ENCODE results near the gene PRDX5. TPM values are rescaled to one million over a fixed set of nuclear protein-coding genes. Genes with fewer than 3 reads are reported as not detected.
A peak's percentile ranks its signal among the peaks of the same experiment; 100 is the strongest.

Gene PRDX5
- total RNA-seq, 1 donor: 245 TPM

DNA sequence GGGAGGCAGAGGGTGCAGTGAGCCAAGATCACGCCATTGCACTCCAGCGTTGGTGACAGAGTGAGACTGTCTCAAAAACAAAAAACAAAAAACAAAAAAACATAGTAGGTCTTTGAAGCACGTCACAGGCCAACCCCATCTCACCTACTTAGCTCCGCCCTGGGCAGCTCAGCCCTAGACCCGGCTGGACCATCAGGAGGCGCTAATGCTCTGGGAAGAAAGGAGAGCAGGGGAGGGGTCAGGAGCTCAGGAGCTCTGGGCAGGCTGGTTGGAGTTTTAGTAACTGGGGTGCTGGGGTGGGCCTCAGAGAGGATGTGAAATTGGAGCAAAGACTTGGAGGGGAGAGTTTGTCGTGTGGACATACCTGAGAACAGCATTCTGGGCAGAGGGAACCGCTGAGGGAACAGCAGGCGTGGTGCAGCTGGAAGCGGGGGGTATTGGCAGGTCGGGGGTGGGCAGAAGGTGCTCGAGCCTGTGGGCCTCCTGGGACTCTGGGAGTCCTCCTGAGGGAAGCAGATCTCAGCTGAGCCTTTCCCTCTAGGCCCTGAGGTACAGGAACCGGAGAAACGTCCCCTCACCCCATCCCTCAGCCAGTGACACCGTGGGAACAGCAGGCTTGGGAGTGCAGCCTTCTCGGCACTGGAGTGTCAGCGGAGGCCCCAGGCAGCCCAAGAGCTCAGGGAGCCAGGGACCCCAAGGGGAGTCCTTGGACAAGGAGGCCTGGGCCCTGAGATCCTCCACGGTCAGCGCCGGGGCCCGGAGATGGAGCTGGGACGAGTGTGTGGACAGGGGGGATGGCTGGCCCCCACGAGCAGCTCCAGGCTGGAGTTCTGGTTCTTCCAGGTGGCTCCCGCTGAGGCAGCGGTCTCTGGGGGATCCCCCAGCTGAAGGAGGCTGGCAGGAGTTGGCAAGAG lies 38.8 kb downstream of the PRDX5 start:
- no peak overlapping the region for H3K4me3 ChIP-seq (ENCODE audit: insufficient read depth, low read length)
- no peak overlapping the region for H2AFZ ChIP-seq (ENCODE audit: low read length)
- H3K4me1 ChIP-seq (ENCODE audit: insufficient read depth, low read length): peaks cover 27% of the 10 kb centered on the region
- H3K36me3 ChIP-seq (ENCODE audit: insufficient read depth, low read length): peaks cover 4% of the 10 kb centered on the region
- DNase-seq (ENCODE audit: insufficient read length, low spot score, missing footprints): peak; percentile 95
- no peak overlapping the region for H3K27ac ChIP-seq (ENCODE audit: low read depth, low read length)
- H3K27me3 ChIP-seq (ENCODE audit: insufficient read depth, low read length): no peaks in the 10 kb centered on the region
- TF ChIP-seq, protein P1, sequence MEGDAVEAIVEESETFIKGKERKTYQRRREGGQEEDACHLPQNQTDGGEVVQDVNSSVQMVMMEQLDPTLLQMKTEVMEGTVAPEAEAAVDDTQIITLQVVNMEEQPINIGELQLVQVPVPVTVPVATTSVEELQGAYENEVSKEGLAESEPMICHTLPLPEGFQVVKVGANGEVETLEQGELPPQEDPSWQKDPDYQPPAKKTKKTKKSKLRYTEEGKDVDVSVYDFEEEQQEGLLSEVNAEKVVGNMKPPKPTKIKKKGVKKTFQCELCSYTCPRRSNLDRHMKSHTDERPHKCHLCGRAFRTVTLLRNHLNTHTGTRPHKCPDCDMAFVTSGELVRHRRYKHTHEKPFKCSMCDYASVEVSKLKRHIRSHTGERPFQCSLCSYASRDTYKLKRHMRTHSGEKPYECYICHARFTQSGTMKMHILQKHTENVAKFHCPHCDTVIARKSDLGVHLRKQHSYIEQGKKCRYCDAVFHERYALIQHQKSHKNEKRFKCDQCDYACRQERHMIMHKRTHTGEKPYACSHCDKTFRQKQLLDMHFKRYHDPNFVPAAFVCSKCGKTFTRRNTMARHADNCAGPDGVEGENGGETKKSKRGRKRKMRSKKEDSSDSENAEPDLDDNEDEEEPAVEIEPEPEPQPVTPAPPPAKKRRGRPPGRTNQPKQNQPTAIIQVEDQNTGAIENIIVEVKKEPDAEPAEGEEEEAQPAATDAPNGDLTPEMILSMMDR (IDR thresholded peaks at IDR 0.05; ENCODE audit: extremely low read depth, low read depth, low read length): peak; percentile 45
- no peaks in the 10 kb centered on the region for H3K9me3 ChIP-seq (ENCODE audit: low read depth, low read length)
- peaks cover 16% of the 10 kb centered on the region for H3K79me2 ChIP-seq (ENCODE audit: insufficient read depth, low read length)
- H4K20me1 ChIP-seq (ENCODE audit: insufficient read depth, low read length): peaks cover 5% of the 10 kb centered on the region
- no peak overlapping the region for H3K4me2 ChIP-seq (ENCODE audit: insufficient read depth, low read length)

DNA sequence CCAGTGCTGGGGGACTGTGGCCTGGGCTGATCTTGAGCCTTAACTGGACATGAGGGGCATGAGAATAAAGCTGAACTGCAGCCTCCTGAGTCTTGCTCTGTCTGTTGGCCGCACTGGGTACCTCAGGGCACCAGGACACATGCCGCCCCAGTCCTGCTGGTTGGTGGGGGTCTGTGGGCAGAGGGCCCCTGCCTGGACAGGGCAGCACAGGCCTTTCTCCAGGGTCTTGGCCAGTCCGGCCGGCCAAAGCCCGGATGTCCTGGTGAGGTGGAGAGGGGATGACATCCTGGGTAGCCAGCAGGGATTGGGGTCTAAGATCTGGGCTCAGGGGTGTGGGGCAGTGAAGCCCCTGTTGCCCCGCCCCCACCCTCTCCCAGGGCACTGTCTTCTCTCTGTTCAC lies 39.5 kb downstream of the PRDX5 start:
- Histone ChIP-seq H4K20me1 (ENCODE audit: insufficient read depth, low read length) (peaks cover 5% of the 10 kb centered on the region), H3K4me1 (ENCODE audit: insufficient read depth, low read length) (peaks cover 27% of the 10 kb centered on the region), H3K4me2 (ENCODE audit: insufficient read depth, low read length) (no peak overlapping the region), H3K27ac (ENCODE audit: low read depth, low read length) (no peak overlapping the region), H3K9me3 (ENCODE audit: low read depth, low read length) (no peaks in the 10 kb centered on the region), H3K36me3 (ENCODE audit: insufficient read depth, low read length) (peaks cover 10% of the 10 kb centered on the region), H3K27me3 (ENCODE audit: insufficient read depth, low read length) (no peaks in the 10 kb centered on the region), H2AFZ (ENCODE audit: low read length) (no peak overlapping the region), H3K79me2 (ENCODE audit: insufficient read depth, low read length) (peaks cover 16% of the 10 kb centered on the region), H3K4me3 (ENCODE audit: insufficient read depth, low read length) (no peak overlapping the region)
- DNase-seq (ENCODE audit: insufficient read length, low spot score, missing footprints): no peak
- TF ChIP-seq, protein P1 (IDR thresholded peaks at IDR 0.05; ENCODE audit: extremely low read depth, low read depth, low read length): no peak

DNA sequence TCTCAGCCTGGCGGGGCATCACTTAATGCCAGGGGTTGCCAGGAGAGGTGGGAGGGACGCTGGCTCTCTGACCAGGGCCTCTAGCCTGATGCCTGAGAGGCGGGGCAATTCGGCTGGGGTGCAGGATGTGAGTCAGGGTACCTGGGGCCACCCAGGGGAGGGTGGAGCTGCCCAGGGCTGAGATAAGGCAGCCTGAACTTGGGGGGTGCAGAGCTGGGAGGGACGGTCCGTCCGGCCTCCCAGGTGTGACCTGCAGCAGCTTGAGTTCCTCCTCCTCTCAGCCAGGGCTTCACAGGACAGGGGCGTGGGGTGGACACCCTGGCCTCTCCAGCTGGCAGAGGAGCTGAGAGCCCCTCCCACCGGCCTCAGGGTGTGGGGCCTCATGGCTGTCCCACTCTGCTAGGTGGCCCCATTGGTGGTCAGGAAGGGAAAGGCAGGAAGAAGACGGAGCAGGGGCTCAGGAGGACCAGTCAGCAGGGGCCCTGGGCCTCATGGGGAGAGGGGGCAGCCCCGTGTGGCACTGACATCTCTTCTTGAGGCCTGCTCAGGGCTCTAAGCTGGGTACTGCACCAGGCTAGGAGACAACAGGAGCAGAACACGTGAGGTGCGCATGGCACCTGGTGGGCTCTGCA lies 40.1 kb downstream of the PRDX5 start:
- Histone ChIP-seq H3K4me2 (ENCODE audit: insufficient read depth, low read length) (peak overlapping the region; percentile 94), H3K4me1 (ENCODE audit: insufficient read depth, low read length) (peaks cover 27% of the 10 kb centered on the region), H3K9me3 (ENCODE audit: low read depth, low read length) (no peaks in the 10 kb centered on the region), H3K79me2 (ENCODE audit: insufficient read depth, low read length) (peaks cover 16% of the 10 kb centered on the region), H4K20me1 (ENCODE audit: insufficient read depth, low read length) (peaks cover 5% of the 10 kb centered on the region), H3K4me3 (ENCODE audit: insufficient read depth, low read length) (peak overlapping the region; percentile 94), H3K36me3 (ENCODE audit: insufficient read depth, low read length) (peaks cover 15% of the 10 kb centered on the region), H3K27me3 (ENCODE audit: insufficient read depth, low read length) (no peaks in the 10 kb centered on the region), H3K27ac (ENCODE audit: low read depth, low read length) (no peak overlapping the region), H2AFZ (ENCODE audit: low read length) (peak overlapping the region; percentile 85)
- DNase-seq (ENCODE audit: insufficient read length, low spot score, missing footprints): peak; percentile 91
- TF ChIP-seq, protein P1 (IDR thresholded peaks at IDR 0.05; ENCODE audit: extremely low read depth, low read depth, low read length): no peak

DNA sequence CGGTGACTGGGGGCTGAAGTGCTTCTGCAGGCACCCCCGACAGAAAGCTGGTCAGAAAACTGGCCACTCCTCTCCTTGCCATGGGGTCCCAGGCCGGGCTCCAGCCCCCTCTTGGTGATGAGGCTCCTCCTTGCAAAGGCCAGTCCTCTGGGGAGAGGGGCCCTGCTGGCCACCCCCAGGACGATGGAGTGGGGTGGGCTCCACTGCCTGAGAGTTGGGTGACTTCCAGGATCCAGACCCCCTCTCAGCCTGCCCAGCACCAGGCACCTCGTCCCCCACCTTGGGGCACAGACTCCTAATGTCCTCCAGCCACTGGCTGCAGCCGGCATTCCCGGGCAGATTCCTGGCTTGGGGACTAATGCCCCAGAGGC lies 40.6 kb downstream of the PRDX5 start:
- no peak for DNase-seq (ENCODE audit: insufficient read length, low spot score, missing footprints)
- H3K27me3 ChIP-seq (ENCODE audit: insufficient read depth, low read length): no peaks in the 10 kb centered on the region
- H2AFZ ChIP-seq (ENCODE audit: low read length): peak overlapping the region; percentile 85
- peaks cover 5% of the 10 kb centered on the region for H4K20me1 ChIP-seq (ENCODE audit: insufficient read depth, low read length)
- peaks cover 27% of the 10 kb centered on the region for H3K4me1 ChIP-seq (ENCODE audit: insufficient read depth, low read length)
- H3K79me2 ChIP-seq (ENCODE audit: insufficient read depth, low read length): peaks cover 16% of the 10 kb centered on the region
- H3K4me2 ChIP-seq (ENCODE audit: insufficient read depth, low read length): peak overlapping the region; percentile 94
- TF ChIP-seq, protein P1 (IDR thresholded peaks at IDR 0.05; ENCODE audit: extremely low read depth, low read depth, low read length): no peak
- H3K4me3 ChIP-seq (ENCODE audit: insufficient read depth, low read length): peak overlapping the region; percentile 94
- H3K36me3 ChIP-seq (ENCODE audit: insufficient read depth, low read length): peaks cover 20% of the 10 kb centered on the region
- peak overlapping the region; percentile 76 for H3K27ac ChIP-seq (ENCODE audit: low read depth, low read length)
- no peaks in the 10 kb centered on the region for H3K9me3 ChIP-seq (ENCODE audit: low read depth, low read length)
